ENCODE results near the gene AMOTL1.

DNA sequence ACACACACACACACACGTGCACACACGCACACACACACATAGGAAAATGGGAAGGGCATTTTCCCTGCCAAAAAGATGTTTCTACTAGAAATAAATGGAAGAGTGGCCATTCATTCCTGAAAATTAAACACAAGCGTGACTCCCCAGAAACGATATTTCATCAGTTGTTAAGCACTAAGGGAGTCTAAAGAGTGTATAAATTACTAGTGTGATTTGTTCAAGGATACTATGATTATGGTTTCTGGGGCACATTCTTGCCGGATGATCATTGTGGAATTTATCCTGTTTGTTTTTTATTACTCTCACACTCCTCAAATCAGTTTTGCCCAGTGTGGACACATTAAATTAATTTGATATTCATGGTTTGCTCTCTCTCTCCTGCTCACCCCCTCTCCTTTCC is 16.4 kb upstream of the AMOTL1 start:
- TF ChIP-seq EZH2phosphoT487 (IDR thresholded peaks at IDR 0.05; ENCODE audit: borderline replicate concordance, low read length): no peak
- TF ChIP-seq, protein P1, sequence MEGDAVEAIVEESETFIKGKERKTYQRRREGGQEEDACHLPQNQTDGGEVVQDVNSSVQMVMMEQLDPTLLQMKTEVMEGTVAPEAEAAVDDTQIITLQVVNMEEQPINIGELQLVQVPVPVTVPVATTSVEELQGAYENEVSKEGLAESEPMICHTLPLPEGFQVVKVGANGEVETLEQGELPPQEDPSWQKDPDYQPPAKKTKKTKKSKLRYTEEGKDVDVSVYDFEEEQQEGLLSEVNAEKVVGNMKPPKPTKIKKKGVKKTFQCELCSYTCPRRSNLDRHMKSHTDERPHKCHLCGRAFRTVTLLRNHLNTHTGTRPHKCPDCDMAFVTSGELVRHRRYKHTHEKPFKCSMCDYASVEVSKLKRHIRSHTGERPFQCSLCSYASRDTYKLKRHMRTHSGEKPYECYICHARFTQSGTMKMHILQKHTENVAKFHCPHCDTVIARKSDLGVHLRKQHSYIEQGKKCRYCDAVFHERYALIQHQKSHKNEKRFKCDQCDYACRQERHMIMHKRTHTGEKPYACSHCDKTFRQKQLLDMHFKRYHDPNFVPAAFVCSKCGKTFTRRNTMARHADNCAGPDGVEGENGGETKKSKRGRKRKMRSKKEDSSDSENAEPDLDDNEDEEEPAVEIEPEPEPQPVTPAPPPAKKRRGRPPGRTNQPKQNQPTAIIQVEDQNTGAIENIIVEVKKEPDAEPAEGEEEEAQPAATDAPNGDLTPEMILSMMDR (IDR thresholded peaks at IDR 0.05; ENCODE audit: low read depth, low read length, poor library complexity, severe bottlenecking): no peak

Data from DOHH2 (cell line).